ENCODE data around the gene CALCB. TPM values are rescaled to one million over a fixed set of nuclear protein-coding genes. Genes with fewer than 3 reads are reported as not detected.

CALCB gene
- total RNA-seq, 2 experiments from 2014 or later = 1.1 to 1.5 TPM

DNA sequence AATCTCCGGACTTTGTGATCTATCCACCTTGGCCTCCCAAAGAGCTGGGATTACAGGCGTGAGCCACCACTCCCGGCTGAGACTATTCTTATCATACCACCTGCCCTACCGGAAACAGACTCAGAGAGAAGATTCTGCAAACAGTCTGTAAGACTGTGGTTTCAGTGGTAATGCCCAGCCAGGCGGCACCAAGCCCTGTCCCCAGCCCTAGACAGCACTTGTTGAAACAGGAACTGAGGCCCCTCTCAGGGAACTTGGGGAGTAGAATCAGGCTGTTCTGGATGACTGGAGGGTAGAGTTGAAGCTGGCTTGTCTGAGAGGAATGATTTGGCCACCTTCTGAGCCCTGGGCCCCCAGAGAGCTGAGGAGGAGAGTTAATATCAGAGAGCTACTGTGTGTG lies 40.0 kb downstream of the CALCB start:
- Mint-ChIP-seq H3K4me1 (peaks cover 24% of the 10 kb centered on the region), H3K4me3 (no peak overlapping the region), H3K9me3 (no peaks in the 10 kb centered on the region), H3K27ac (no peak overlapping the region), H3K36me3 (ENCODE audit: low read depth) (peaks cover 3% of the 10 kb centered on the region), H3K27me3 (peaks cover 25% of the 10 kb centered on the region)
- CTCF ChIA-PET = interaction anchor here (1.7 to 2.0 kb wide), 2 partner anchors 12 to 39 kb away, joined by 4 to 12 read pairs; no protein-coding TSS in a partner anchor
- peak; percentile 28 for DNase-seq
- POLR2A ChIA-PET = no interaction called here

DNA sequence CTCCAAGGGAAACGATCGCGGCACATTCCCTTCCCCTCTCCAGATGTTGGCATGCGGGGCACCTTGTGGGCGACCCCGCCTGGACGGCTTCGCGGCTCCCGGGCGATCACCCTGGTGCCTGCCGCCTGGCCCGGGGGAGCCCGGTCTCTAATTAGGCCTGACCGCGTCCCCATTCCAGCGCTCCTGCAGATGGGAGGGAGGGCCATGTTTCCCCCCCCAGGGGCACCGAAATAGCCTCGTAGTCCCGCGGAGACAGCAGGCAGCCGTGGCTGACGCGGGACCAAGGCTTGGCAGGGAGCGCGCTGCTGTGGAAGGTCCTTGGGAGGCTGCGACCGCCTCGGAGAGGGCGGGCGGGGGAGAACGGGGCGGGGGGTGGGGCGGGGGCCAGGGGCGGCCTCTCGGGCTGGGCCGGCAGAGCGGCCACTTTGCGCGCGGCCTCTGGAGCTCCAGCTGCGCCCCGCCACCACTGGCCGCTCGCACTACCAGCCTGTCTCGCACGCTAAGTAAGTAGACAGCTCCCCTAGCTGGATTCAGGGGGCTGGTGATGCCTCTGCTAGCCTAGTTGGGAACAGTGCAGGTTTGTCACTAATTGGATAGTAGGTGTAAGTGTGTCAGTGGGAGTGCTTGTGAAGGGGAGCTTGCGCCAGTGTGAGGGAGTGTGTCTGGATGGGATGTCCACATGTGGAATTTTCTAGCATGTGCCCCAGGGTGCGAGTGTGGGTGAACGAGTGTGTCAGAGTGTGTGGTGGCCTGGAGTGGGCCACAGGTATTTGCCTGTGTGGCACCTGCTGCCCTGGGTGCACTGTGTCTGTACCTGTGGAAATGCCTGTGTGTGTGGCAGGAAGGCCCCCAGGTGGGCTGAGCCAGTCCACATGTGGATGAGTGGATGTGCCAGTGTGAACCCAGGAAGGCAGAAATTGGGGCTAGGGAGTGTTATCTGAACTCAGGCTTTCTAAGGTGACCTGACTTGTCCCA lies 41.4 kb downstream of the CALCB start, which contains the start of gene INSC:
Gene INSC (plus strand): TSS at position 423 of the 975 bp plus-strand sequence. CDS start 34,252 bp downstream, outside the sequence.
- Mint-ChIP-seq H3K9me3 (no peaks in the 10 kb centered on the region), H3K36me3 (ENCODE audit: low read depth) (peaks cover 3% of the 10 kb centered on the region), H3K4me1 (peaks cover 37% of the 10 kb centered on the region), H3K27ac (no peak within 1 kb of the TSS), H3K27me3 (peaks cover 27% of the 10 kb centered on the region), H3K4me3 (no peak within 1 kb of the TSS)
- DNase-seq = no peak
- CTCF ChIA-PET = interaction anchor here (1.7 kb wide), 2 partner anchors 14 to 40 kb away, joined by 4 read pairs; no protein-coding TSS in a partner anchor
- POLR2A ChIA-PET = no interaction called here

DNA sequence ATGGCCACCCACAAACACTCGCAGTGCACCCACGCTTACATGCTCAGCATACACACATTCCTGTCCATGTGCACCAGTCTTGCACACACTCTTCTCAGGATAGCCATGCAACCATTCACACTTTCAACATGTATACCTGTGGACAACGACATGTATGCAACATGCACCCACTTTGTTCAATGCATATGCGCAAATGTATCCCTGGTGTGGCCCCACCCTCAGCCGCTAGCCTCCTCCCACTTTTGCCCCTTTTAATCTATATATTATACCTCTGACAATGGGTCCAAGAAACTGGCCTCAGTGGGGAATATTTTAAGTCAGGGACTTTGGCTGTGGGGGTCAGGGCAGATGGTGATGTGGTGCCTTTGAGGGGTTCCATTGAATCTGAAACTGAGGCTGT lies 42.3 kb downstream of the CALCB start:
- CTCF ChIA-PET = interaction anchor here (1.7 kb wide), 1 partner anchor 15 kb away, joined by 4 read pairs; no protein-coding TSS in a partner anchor
- Mint-ChIP-seq H3K27ac (no peak overlapping the region), H3K27me3 (peaks cover 27% of the 10 kb centered on the region), H3K9me3 (no peaks in the 10 kb centered on the region), H3K4me1 (peaks cover 44% of the 10 kb centered on the region), H3K4me3 (no peak overlapping the region), H3K36me3 (ENCODE audit: low read depth) (peaks cover 3% of the 10 kb centered on the region)
- DNase-seq = no peak
- POLR2A ChIA-PET = no interaction called here

- ChIA-PET CTCF (interaction anchor here (0.9 kb wide), 1 partner anchor 10 kb away, joined by 3 read pairs; no protein-coding TSS in a partner anchor), POLR2A (interaction anchor here (0.9 kb wide), 1 partner anchor 10 kb away, joined by 4 read pairs; no protein-coding TSS in a partner anchor)
- H3K9me3 Mint-ChIP-seq = no peaks in the 10 kb centered on the region
- H3K4me1 Mint-ChIP-seq = peaks cover 44% of the 10 kb centered on the region
- H3K27ac Mint-ChIP-seq = no peak overlapping the region
- peaks cover 3% of the 10 kb centered on the region for H3K36me3 Mint-ChIP-seq (ENCODE audit: low read depth)
- H3K27me3 Mint-ChIP-seq = peaks cover 33% of the 10 kb centered on the region
- H3K4me3 Mint-ChIP-seq = no peak overlapping the region
- DNase-seq = no peak
These were observed 44.4 kb downstream of the CALCB start for GRCh38 chr11:15117751-15118150.

- POLR2A ChIA-PET = interaction anchor here (0.9 kb wide), 1 partner anchor 10 kb away, joined by 4 read pairs; no protein-coding TSS in a partner anchor
- Mint-ChIP-seq H3K9me3 (no peaks in the 10 kb centered on the region), H3K4me1 (peaks cover 39% of the 10 kb centered on the region), H3K36me3 (ENCODE audit: low read depth) (peaks cover 3% of the 10 kb centered on the region), H3K4me3 (no peak overlapping the region), H3K27me3 (peaks cover 36% of the 10 kb centered on the region), H3K27ac (peak overlapping the region; percentile 3)
- CTCF ChIA-PET = interaction anchor here (0.9 to 1.3 kb wide), 3 partner anchors 11 to 38 kb away, joined by 3 read pairs; no protein-coding TSS in a partner anchor
- DNase-seq = peak; percentile 34
These were observed 45.0 kb downstream of the CALCB start for GRCh38 chr11:15118431-15118830.

DNA sequence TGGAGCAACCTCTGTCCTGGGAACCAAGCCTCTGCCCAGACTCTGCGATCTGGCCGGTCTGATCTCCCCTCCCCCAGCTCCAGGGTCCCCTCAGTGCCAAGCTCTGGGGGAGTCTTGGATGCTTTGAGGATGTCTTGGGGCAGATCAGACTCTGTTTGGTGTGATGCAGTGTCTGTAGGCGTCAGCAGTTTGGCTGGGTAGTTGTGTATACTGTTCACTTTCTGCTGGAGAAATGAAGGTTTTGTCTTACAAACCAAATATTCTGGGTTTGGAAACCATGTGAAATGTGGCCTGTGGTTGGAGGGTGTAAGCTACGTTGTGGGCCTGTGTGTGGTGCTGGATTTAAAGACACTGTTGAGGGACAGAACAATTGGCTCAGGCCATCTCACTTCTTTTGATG lies 46.0 kb downstream of the CALCB start:
- H3K9me3 Mint-ChIP-seq = no peaks in the 10 kb centered on the region
- peak overlapping the region; percentile 38 for H3K27ac Mint-ChIP-seq
- peaks cover 32% of the 10 kb centered on the region for H3K4me1 Mint-ChIP-seq
- DNase-seq = no peak
- peaks cover 3% of the 10 kb centered on the region for H3K36me3 Mint-ChIP-seq (ENCODE audit: low read depth)
- CTCF ChIA-PET = interaction anchor here (0.6 to 1.3 kb wide), 3 partner anchors 20 to 45 kb away, joined by 3 to 4 read pairs (median 3); no protein-coding TSS in a partner anchor
- no peak overlapping the region for H3K4me3 Mint-ChIP-seq
- POLR2A ChIA-PET = no interaction called here
- peaks cover 36% of the 10 kb centered on the region for H3K27me3 Mint-ChIP-seq

DNA sequence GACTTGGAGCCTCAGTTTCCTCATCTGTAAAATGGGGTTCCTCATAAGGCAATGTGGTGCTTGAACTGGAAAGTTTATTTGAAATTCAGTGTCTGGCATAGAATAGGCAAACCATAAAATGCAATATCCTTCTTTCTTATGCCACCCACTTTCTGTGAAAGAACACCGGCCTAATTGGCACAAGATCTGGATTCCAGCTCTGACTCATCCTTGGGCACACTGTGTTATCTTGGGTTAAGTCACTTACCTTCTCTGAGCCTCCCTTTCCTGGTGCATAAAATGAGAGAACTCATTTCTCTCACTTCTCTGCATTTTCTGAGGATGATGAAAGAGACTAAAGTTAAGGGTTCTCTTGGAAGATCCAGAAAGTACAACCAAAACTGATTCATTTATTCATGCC lies 46.4 kb downstream of the CALCB start:
- Mint-ChIP-seq H3K9me3 (no peaks in the 10 kb centered on the region), H3K4me1 (peaks cover 32% of the 10 kb centered on the region), H3K27ac (no peak overlapping the region), H3K27me3 (peaks cover 40% of the 10 kb centered on the region), H3K36me3 (ENCODE audit: low read depth) (peaks cover 3% of the 10 kb centered on the region), H3K4me3 (no peak overlapping the region)
- DNase-seq = no peak
- CTCF ChIA-PET = interaction anchor here (1.1 kb wide), 1 partner anchor 45 kb away, joined by 3 read pairs; no protein-coding TSS in a partner anchor
- POLR2A ChIA-PET = no interaction called here

GRCh38 chr11:15123849-15124248 lies 50.5 kb downstream of the CALCB start:
- ChIA-PET CTCF (no interaction called here), POLR2A (no interaction called here)
- DNase-seq = no peak
- H3K4me1 Mint-ChIP-seq = peaks cover 16% of the 10 kb centered on the region
- H3K4me3 Mint-ChIP-seq = no peak overlapping the region
- peaks cover 39% of the 10 kb centered on the region for H3K27me3 Mint-ChIP-seq
- no peaks in the 10 kb centered on the region for H3K36me3 Mint-ChIP-seq (ENCODE audit: low read depth)
- H3K27ac Mint-ChIP-seq = no peak overlapping the region
- H3K9me3 Mint-ChIP-seq = no peaks in the 10 kb centered on the region

DNA sequence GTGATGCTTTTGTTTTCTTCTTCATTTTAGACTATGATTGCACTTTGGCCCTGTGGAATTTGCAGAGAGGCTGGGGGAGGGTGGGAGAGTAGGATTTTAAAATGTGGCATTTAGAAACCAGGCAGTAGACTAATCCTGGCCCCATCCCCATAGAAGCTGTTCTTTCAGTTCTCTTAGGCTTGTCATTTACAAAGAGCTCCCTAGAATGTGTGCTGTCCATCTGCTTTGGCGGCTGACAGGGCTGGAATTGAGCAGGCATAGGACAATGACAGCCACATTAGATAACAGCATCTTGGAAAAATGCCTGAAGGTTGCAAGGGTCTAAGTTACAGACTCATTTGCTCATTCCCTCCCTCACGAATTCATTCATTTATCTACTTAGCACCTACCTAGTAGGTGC lies 51.1 kb downstream of the CALCB start:
- H3K4me1 Mint-ChIP-seq = peaks cover 9% of the 10 kb centered on the region
- no peak overlapping the region for H3K27ac Mint-ChIP-seq
- no peak for DNase-seq
- ChIA-PET CTCF (interaction anchor here (1.6 kb wide), 1 partner anchor 24 kb away, joined by 5 read pairs; no protein-coding TSS in a partner anchor), POLR2A (no interaction called here)
- no peaks in the 10 kb centered on the region for H3K36me3 Mint-ChIP-seq (ENCODE audit: low read depth)
- H3K4me3 Mint-ChIP-seq = no peak overlapping the region
- H3K27me3 Mint-ChIP-seq = peaks cover 37% of the 10 kb centered on the region
- no peaks in the 10 kb centered on the region for H3K9me3 Mint-ChIP-seq

DNA sequence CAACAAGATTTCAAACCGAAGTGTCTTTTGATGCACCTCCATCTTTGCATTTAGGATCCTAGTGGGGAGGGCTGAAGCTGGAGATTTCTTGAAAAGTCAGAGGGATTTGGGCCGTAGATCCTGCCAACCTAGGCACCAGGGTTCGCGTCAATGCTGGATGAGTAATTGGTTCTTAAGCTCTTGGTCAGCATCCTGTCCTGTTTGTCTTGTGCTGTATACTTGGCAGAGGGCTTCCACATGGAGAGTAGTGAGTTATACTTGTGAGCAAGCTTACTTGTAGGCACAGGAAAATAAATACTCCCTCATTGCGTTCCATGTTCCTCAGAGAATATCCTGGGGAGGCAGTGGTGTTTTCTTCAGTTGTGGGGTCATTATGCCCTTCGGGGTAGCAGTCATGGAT lies 53.9 kb downstream of the CALCB start:
- ChIA-PET CTCF (no interaction called here), POLR2A (no interaction called here)
- H3K27ac Mint-ChIP-seq = no peak overlapping the region
- H3K4me3 Mint-ChIP-seq = no peak overlapping the region
- H3K4me1 Mint-ChIP-seq = no peaks in the 10 kb centered on the region
- peaks cover 46% of the 10 kb centered on the region for H3K27me3 Mint-ChIP-seq
- no peaks in the 10 kb centered on the region for H3K9me3 Mint-ChIP-seq
- H3K36me3 Mint-ChIP-seq (ENCODE audit: low read depth) = no peaks in the 10 kb centered on the region
- no peak for DNase-seq

Other genes with a start within 250 kb of the CALCB start
- gene CYP2R1, start 181.4 kb upstream of the CALCB start, total RNA-seq = 10 to 100 TPM; 22.2 TPM
- gene CALCA, start 101.2 kb upstream of the CALCB start, total RNA-seq = not detected
- gene INSC, start 41.3 kb downstream of the CALCB start, total RNA-seq = under 1 TPM; 0.15 to 0.18 TPM